ENCODE data around the gene TMEM138.

GRCh38 chr11:61404103-61404502 is 41.9 kb downstream of the TMEM138 start:
- TF ChIP-seq POLR2A (IDR thresholded peaks at IDR 0.05; ENCODE audit: low read depth, low read length) (no peak), CTCF (conservative IDR thresholded peaks at IDR 0.05; ENCODE audit: low read depth, low read length) (no peak), MXI1 (IDR thresholded peaks at IDR 0.05; ENCODE audit: borderline replicate concordance, low read depth, low read length) (no peak), CEBPB (IDR thresholded peaks at IDR 0.05; ENCODE audit: low read depth, low read length) (no peak)

Data from IMR-90 (cell line).